PFSK-1 (cell line): ENCODE results near the gene NTM.

Experiments used
- FOXP2 ChIP-seq: optimal IDR thresholded peaks from 2 replicates; pipeline ENCODE3; 2011; ENCODE audit warnings: borderline replicate concordance, control low read depth, inconsistent platforms; ENCODE audit not compliant: insufficient read depth; ENCODE audit errors: extremely low read length, extremely low read depth
- POLR2AphosphoS5 ChIP-seq: IDR thresholded peaks from 2 replicates; pipeline ENCODE4 v1.6.1; 2012; ENCODE audit warnings: low read depth, mild to moderate bottlenecking, control low read depth, low read length, moderate library complexity
- REST ChIP-seq, 2 experiments: IDR thresholded peaks; 2 replicates each; pipeline versions ENCODE4 v1.6.1 to v1.8.0; 2011 to 2012; ENCODE audit warnings: low read depth in 2 of 2, low read length in 2 of 2, control low read depth in 1 of 2, inconsistent platforms in 1 of 2, mild to moderate bottlenecking in 1 of 2, moderate library complexity in 1 of 2; ENCODE audit not compliant: insufficient read depth in 1 of 2
- SIN3A ChIP-seq: IDR thresholded peaks from 2 replicates; pipeline ENCODE4 v1.6.1; 2012; ENCODE audit warnings: mild to moderate bottlenecking, low read length, moderate library complexity, borderline replicate concordance; ENCODE audit not compliant: insufficient read depth
- TAF1 ChIP-seq: IDR thresholded peaks from 2 replicates; pipeline ENCODE4 v1.6.1; 2012; ENCODE audit warnings: low read length, control low read depth, borderline replicate concordance; ENCODE audit not compliant: insufficient read depth

Gene NTM

GRCh38 chr11:131902421-131902820, 532.0 kb downstream of the NTM start:
- TF ChIP-seq FOXP2 (no peak), POLR2AphosphoS5 (no peak), TAF1 (no peak), REST (IDR thresholded peaks at IDR 0.05; ENCODE audit: insufficient read depth in 1 of 2, low read depth in 2 of 2, low read length in 2 of 2) (no peak), SIN3A (no peak)

GRCh38 chr11:131903074-131903473, 532.7 kb downstream of the NTM start:
- no peak for TF ChIP-seq TAF1
- no peak for TF ChIP-seq POLR2AphosphoS5
- no peak for TF ChIP-seq REST (IDR thresholded peaks at IDR 0.05; ENCODE audit: insufficient read depth in 1 of 2, low read depth in 2 of 2, low read length in 2 of 2)
- no peak for TF ChIP-seq FOXP2
- no peak for TF ChIP-seq SIN3A

- TF ChIP-seq SIN3A: no peak
- TF ChIP-seq TAF1: no peak
- no peak for TF ChIP-seq FOXP2
- TF ChIP-seq REST (IDR thresholded peaks at IDR 0.05; ENCODE audit: insufficient read depth in 1 of 2, low read depth in 2 of 2, low read length in 2 of 2): no peak
- no peak for TF ChIP-seq POLR2AphosphoS5
Observed at GRCh38 chr11:131904756-131905155, 534.3 kb downstream of the NTM start.

- TF ChIP-seq SIN3A: no peak
- no peak for TF ChIP-seq FOXP2
- TF ChIP-seq POLR2AphosphoS5: no peak
- no peak for TF ChIP-seq REST (IDR thresholded peaks at IDR 0.05; ENCODE audit: insufficient read depth in 1 of 2, low read depth in 2 of 2, low read length in 2 of 2)
- TF ChIP-seq TAF1: no peak
Observed at GRCh38 chr11:131906963-131907362, 536.5 kb downstream of the NTM start.

GRCh38 chr11:131907371-131907770, 537.0 kb downstream of the NTM start:
- TF ChIP-seq REST (IDR thresholded peaks at IDR 0.05; ENCODE audit: insufficient read depth in 1 of 2, low read depth in 2 of 2, low read length in 2 of 2): no peak
- TF ChIP-seq SIN3A: no peak
- no peak for TF ChIP-seq POLR2AphosphoS5
- TF ChIP-seq TAF1: no peak
- no peak for TF ChIP-seq FOXP2
